Airway epithelial cell (primary cell): ENCODE measurements around the gene SRRM2. TPM values are rescaled to one million over a fixed set of nuclear protein-coding genes. Genes with fewer than 3 reads are reported as not detected.

Source experiments
- total RNA-seq: library from RNA; depleted of rRNA; stranded (reverse); fragments of >200 nt; gene quantifications from 2 replicates; pipeline ENCODE4 v1.2.3, GENCODE V29; 2015

The SRRM2 gene
- total RNA-seq, result 60.4 and 103 TPM in 2 replicates

DNA sequence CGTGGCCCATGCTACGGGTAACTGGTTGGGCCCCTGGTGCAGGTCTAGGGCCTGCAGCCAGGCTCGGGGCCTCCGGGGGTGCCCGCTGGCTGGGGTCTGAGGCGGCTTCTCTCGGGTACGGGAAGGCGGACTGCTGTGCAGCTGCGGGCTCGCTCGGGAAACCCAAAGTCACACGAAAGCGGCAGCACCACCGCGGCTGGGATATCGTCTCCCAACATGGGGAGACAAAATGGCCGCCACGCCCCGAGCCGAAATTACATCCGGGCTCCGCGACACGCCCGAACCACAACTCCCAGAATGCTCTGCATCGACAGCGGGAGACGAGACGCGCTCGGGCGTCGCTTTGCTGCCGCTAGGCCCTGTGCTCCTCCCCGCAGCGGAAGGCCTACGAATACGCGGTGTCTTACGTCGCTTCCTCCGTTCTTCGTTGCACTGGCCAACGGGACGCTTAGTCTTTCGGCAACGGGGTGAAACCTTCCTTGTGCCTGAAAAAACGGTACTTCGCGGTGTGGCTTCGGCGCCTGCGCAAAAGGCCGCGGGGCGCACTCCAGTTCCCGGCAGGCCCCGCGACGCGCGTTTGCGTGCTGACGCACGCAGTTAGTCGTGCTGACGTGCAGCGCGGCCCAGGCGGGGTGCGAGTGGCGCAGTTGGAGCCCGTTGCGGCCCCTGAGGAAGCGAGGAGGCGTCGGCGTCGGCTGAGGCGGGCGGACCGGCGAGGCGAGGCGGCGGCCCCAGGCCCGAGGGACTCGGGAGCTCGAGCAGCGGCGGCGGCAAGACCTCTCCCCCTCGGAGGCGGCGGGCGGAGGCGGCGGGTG is at the start of gene SRRM2:
Gene SRRM2, plus strand, starts transcription at position 604 of the 815 bp plus-strand sequence. CDS start 3,727 bp downstream, outside the sequence.

GRCh38 chr16:2720064-2720457 is 32.4 kb upstream of the SRRM2 start, which contains the start of gene PRSS27:
Gene PRSS27 (minus strand): TSS chr16:2720224. CDS start chr16:2720160, 64 bp downstream.

DNA sequence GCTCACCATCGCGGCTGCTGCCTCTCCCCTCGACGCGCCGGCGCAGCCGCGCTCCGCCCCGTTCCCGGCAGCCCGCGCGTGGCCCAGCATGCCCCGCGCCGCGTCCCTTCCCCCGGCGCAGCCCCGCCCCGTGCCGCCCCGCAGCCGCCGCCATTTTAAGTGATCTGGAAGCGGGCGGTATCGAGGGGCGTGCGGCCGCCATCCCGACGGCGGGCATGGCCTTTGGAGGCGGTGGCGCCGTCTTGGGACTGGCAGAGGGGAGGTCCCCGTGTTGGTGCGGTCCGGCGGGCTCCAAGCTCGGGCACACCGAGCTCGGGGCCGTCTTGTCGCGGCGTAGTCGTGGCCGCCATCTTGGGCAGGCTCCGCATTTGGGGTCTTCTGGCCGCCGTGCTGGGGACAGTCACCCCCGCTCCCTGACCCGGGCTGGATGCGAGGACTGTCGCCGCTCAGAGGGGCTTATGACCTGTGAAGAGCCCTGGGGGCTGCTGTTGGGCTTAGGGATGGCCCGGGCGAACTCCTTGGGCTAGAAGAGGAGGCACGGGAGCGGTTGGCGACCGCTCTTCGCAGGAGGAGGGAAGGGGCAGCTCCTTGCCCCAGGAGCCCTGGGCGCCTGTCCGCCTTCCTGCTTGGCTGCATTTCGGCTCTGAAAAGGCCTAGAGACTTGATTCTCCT is 24.9 kb downstream of the SRRM2 start, which contains the start of gene ELOB:
Gene ELOB, minus strand, starts transcription at position 50 of the 672 bp plus-strand sequence. Its CDS starts 41 bp downstream, at position 9.

GRCh38 chr16:2787406-2787805 is 35.0 kb downstream of the SRRM2 start, which contains the start of gene PRSS33:
Gene PRSS33 (minus strand): TSS chr16:2787560. CDS start chr16:2786547, 1,013 bp downstream.

GRCh38 chr16:2816751-2817339 is 64.4 kb downstream of the SRRM2 start, which contains the start of gene PRSS21:
Gene PRSS21 (plus strand): TSS chr16:2817237. CDS start chr16:2817269, 32 bp downstream.

Other genes starting within 250 kb of the SRRM2 start
- 53.2 and 62.1 TPM in 2 replicates for gene ATP6V0C, start 238.7 kb upstream of the SRRM2 start, total RNA-seq
- 19.3 and 38.5 TPM in 2 replicates for gene AMDHD2, start 232.3 kb upstream of the SRRM2 start, total RNA-seq
- not detected in 2 replicates for gene CEMP1, start 221.2 kb upstream of the SRRM2 start, total RNA-seq
- 11.8 and 18.5 TPM in 2 replicates for gene PDPK1, start 214.6 kb upstream of the SRRM2 start, total RNA-seq
- 36.5 and 56.4 TPM in 2 replicates for gene KCTD5, start 70.1 kb upstream of the SRRM2 start, total RNA-seq
- gene PRSS27, start 32.4 kb upstream of the SRRM2 start, total RNA-seq, result 4.4 and 5.3 TPM in 2 replicates
- 367 and 643 TPM in 2 replicates for gene ELOB, start 24.6 kb downstream of the SRRM2 start, total RNA-seq
- gene PRSS33, start 34.9 kb downstream of the SRRM2 start, total RNA-seq, result not detected in 2 replicates
- gene PRSS41, start 45.8 kb downstream of the SRRM2 start, total RNA-seq, result not detected in 2 replicates
- gene PRSS21, start 64.6 kb downstream of the SRRM2 start, total RNA-seq, result 3.4 and 7.5 TPM in 2 replicates
- gene ZG16B, start 77.7 kb downstream of the SRRM2 start, total RNA-seq, result 3.0 and 3.2 TPM in 2 replicates
- 21.6 and 23.4 TPM in 2 replicates for gene PRSS22, start 105.5 kb downstream of the SRRM2 start, total RNA-seq
- gene FLYWCH2, start 130.6 kb downstream of the SRRM2 start, total RNA-seq, result 74.3 and 115 TPM in 2 replicates
- gene FLYWCH1, start 159.3 kb downstream of the SRRM2 start, total RNA-seq, result 38.6 and 46.0 TPM in 2 replicates
- 22.7 and 23.4 TPM in 2 replicates for gene KREMEN2, start 211.6 kb downstream of the SRRM2 start, total RNA-seq
- 20.6 and 27.6 TPM in 2 replicates for gene PAQR4, start 216.7 kb downstream of the SRRM2 start, total RNA-seq
- gene PKMYT1, start 227.8 kb downstream of the SRRM2 start, total RNA-seq, result 52.6 and 82.7 TPM in 2 replicates